K562 (cell line): ENCODE measurements around the gene NFAM1. TPM values are rescaled to one million over a fixed set of nuclear protein-coding genes. Genes with fewer than 3 reads are reported as not detected.

ENCODE experiments used
- CEBPG ChIP-seq, 3 experiments: fragments of 200-800 bp in 1 of 3; sonication (Bioruptor generic) in 1 of 3; sonication (generic) in 1 of 3; formaldehyde crosslinking in 1 of 3; IDR thresholded peaks in 2 of 3; conservative IDR thresholded peaks in 1 of 3; 2 replicates each; pipeline versions ENCODE4 v1.6.1 to v1.8.0; 2016 to 2022; ENCODE audit warnings: missing compliant biosample characterization in 2 of 3, missing genetic modification characterization in 2 of 3, mild to moderate bottlenecking in 1 of 3, missing genetic modification reagents in 1 of 3
- CREBBP ChIP-seq: IDR thresholded peaks from one replicate; pipeline ENCODE4 v1.6.1; 2012; ENCODE audit warnings: low read depth, mild to moderate bottlenecking, control low read depth, inconsistent platforms, low read length
- CUX1 ChIP-seq: fragments of 200-800 bp; sonication (Bioruptor generic); IDR thresholded peaks from 2 replicates; pipeline ENCODE4 v1.6.1; 2016; ENCODE audit warnings: missing genetic modification characterization, missing compliant biosample characterization
- JUNB ChIP-seq: fragments of 450-650 bp; formaldehyde crosslinking; conservative IDR thresholded peaks from 2 replicates; pipeline ENCODE4 v1.4.0; 2020; ENCODE audit warnings: mild to moderate bottlenecking
- KDM4B ChIP-seq, 2 experiments: fragments of 450-650 bp in 1 of 2; sonication (generic) in 1 of 2; IDR thresholded peaks; 2 replicates each; pipeline ENCODE4 v1.6.1; 2016 to 2017; ENCODE audit warnings: borderline replicate concordance in 2 of 2, antibody characterized with exemption in 1 of 2, low read depth in 1 of 2, mild to moderate bottlenecking in 1 of 2
- MAFK ChIP-seq: IDR thresholded peaks from 2 replicates; pipeline ENCODE4 v1.6.1; 2011; ENCODE audit warnings: low read length, improper control_type of control experiment
- MECOM ChIP-seq: fragments of 250-450 bp; sonication (Bioruptor Pico); IDR thresholded peaks from 2 replicates; pipeline ENCODE4 v1.8.0; 2022; ENCODE audit warnings: inconsistent platforms
- MNT ChIP-seq, 2 experiments: fragments of 450-650 bp; conservative IDR thresholded peaks; 2 replicates each; pipeline ENCODE4 v1.6.1; 2017; ENCODE audit warnings: mild to moderate bottlenecking in 2 of 2, moderate library complexity in 2 of 2
- NRF1 ChIP-seq, 2 experiments: fragments of 450-650 bp; IDR thresholded peaks in 1 of 2; conservative IDR thresholded peaks in 1 of 2; 2 replicates each; pipeline ENCODE4 v1.6.1; 2014; ENCODE audit warnings: mild to moderate bottlenecking in 2 of 2
- PHF8 ChIP-seq: fragments of 200-600 bp; sonication (generic); IDR thresholded peaks from 2 replicates; pipeline ENCODE4 v1.6.1; 2012; ENCODE audit warnings: mixed run types, mild to moderate bottlenecking, inconsistent platforms, low read length, moderate library complexity, borderline replicate concordance
- PRMT5 ChIP-seq: sonication (generic); formaldehyde crosslinking; IDR thresholded peaks from 2 replicates; pipeline ENCODE4 v1.5.0; 2020; ENCODE audit warnings: missing genetic modification reagents
- PTBP1 ChIP-seq: fragments of 200-400 bp; formaldehyde crosslinking; IDR thresholded peaks from 2 replicates; pipeline ENCODE4 v1.6.1; 2017; ENCODE audit warnings: low read depth, low read length
- RBFOX2 ChIP-seq: fragments of 200-400 bp; formaldehyde crosslinking; IDR thresholded peaks from 2 replicates; pipeline ENCODE4 v1.6.1; 2017; ENCODE audit warnings: low read depth, mild to moderate bottlenecking, low read length, moderate library complexity
- RHOXF2B ChIP-seq: fragments of 250-450 bp; sonication (Bioruptor Pico); conservative IDR thresholded peaks from 2 replicates; pipeline ENCODE4 v1.5.1; 2021
- SMARCC2 ChIP-seq: fragments of 450-650 bp; IDR thresholded peaks from 2 replicates; pipeline ENCODE4 v1.6.1; 2017; ENCODE audit warnings: antibody characterized with exemption, moderate library complexity, mild to moderate bottlenecking, low read depth
- TAF1 ChIP-seq: IDR thresholded peaks from 2 replicates; pipeline ENCODE4 v1.6.1; 2011; ENCODE audit warnings: mild to moderate bottlenecking, low read length, moderate library complexity; ENCODE audit not compliant: insufficient read depth, control insufficient read depth, severe bottlenecking; ENCODE audit errors: extremely low read depth
- XRCC5 ChIP-seq: fragments of 200-400 bp; formaldehyde crosslinking; IDR thresholded peaks from 2 replicates; pipeline ENCODE4 v1.6.1; 2017; ENCODE audit warnings: low read depth, mild to moderate bottlenecking, low read length
- ZNF274 ChIP-seq: IDR thresholded peaks from 2 replicates; pipeline ENCODE4 v1.6.1; 2011; ENCODE audit warnings: low read depth, mild to moderate bottlenecking, low read length, moderate library complexity, borderline replicate concordance
- ZNF695 ChIP-seq: fragments of 450-650 bp; formaldehyde crosslinking; IDR thresholded peaks from 2 replicates; pipeline ENCODE4 v1.4.0; 2020; ENCODE audit warnings: mild to moderate bottlenecking, moderate library complexity
- ZNF766 ChIP-seq: fragments of 200-800 bp; sonication (Bioruptor generic); conservative IDR thresholded peaks from 2 replicates; pipeline ENCODE4 v1.6.1; 2016; ENCODE audit warnings: missing genetic modification characterization, missing compliant biosample characterization
- polyA plus RNA-seq, 8 experiments: library from polyadenylated mRNA; depleted of rRNA in 4 of 8; stranded (reverse) in 5 of 8; unstranded in 3 of 8; fragments of >200 nt; fragmentation: Nextera tagmentation in 2 of 8; fragmentation: Illumina TruSeq in 1 of 8; extraction: Ambion mirVana in 2 of 8; extraction: Trizol in 1 of 8; gene quantifications; 2 replicates each; pipeline versions ENCODE4 v1.2.1 to v1.2.3, GENCODE V29; 2011 to 2014; ENCODE audit warnings: inconsistent platforms in 1 of 8, missing spikeins in 1 of 8
- total RNA-seq, 7 experiments: library from RNA; depleted of rRNA in 6 of 7; stranded (reverse); fragments of >200 nt in 6 of 7; fragmentation: Illumina TruSeq in 2 of 7; extraction: Trizol in 2 of 7; gene quantifications; 2 replicates each; pipeline versions ENCODE4 v1.2.1 to v1.2.3, GENCODE V29; 2011 to 2021; ENCODE audit warnings: low replicate concordance in 1 of 7

The NFAM1 gene
- total and polyA plus RNA-seq, 9 of the 15 experiments (the other 6 are each of a cell fraction or from before 2014, with no cell fraction given) = 0.01 to 0.18 (median 0.03) TPM; not detected in 5

GRCh38 chr22:42412744-42413333 lies 19.4 kb downstream of the NFAM1 start (continued):
- TF ChIP-seq MNT (conservative IDR thresholded peaks at IDR 0.05) (peak; percentile 55 to 75; a peak in 3 of 4 replicates), CEBPG (CRISPR knock-in tag; IDR thresholded peaks at IDR 0.05) (no peak), CEBPG (tag; conservative IDR thresholded peaks at IDR 0.05 in 1 of 2, IDR thresholded peaks at IDR 0.05 in 1 of 2) (no peak), PTBP1 (no peak), CUX1 (CRISPR knock-in tag) (0 out of 2 replicates have a peak, but pooled peaks have one; percentile 11), PRMT5 (CRISPR knock-in tag) (no peak), MECOM (no peak), CREBBP (no peak), SMARCC2 (no peak), JUNB (CRISPR knock-in tag) (no peak), ZNF695 (CRISPR knock-in tag) (no peak), MAFK (peak; percentile 50; the same call in 1 of the 2 replicates), KDM4B (IDR thresholded peaks at IDR 0.05; ENCODE audit: borderline replicate concordance in 2 of 2, low read depth in 1 of 2) (no peak), ZNF766 (CRISPR knock-in tag) (peak; percentile 68; the same call in 1 of the 2 replicates), RHOXF2B (CRISPR knock-in tag) (no peak), NRF1 (conservative IDR thresholded peaks at IDR 0.05 in 1 of 2, IDR thresholded peaks at IDR 0.05 in 1 of 2) (no peak), RBFOX2 (peak; percentile 53), PHF8 (peak; percentile 12; the same call in 1 of the 2 replicates), TAF1 (no peak), XRCC5 (0 out of 2 replicates have a peak, but pooled peaks have one; percentile 52), ZNF274 (no peak)
